ENCODE data around the gene ERICH4. TPM values are rescaled to one million over a fixed set of nuclear protein-coding genes. Genes with fewer than 3 reads are reported as not detected.

ERICH4 gene
- total RNA-seq, 1 experiment from 2014 or later, result not detected

DNA sequence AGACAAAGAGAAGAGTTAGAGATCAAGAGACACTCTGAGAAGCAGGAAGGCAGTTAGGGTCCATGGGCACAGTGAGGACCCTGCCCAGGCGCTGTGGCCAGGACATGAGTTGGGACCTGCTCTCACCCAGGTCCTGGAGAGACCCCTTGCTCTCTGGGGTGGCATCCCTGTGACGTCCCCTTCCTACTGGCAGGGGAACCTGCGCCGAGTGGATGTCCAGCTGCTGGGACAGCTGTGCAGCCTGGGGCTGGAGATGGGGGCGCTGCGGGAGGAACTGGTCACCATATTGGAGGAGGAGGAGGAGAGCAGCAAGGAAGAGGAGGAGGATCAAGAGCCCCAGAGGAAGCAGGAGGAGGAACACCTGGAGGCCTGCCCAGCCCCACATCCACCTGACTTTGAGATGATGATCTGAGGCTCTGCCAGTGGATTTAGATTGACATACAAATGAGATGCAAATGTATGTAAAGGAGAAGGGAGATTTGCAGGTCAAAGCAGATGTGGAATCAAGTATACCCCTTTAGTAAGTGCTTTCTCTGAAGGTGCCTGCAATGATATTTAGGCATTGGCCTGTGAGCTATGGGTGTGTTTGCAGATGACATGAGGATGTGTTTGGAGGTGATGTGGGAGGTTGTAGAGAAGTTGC, 978 bp downstream of the ERICH4 start:
- DNase-seq (ENCODE audit: low read depth, low spot score) (no peak), ATAC-seq (no peak)
- H3K9ac ChIP-seq (ENCODE audit: low read length), result no peak overlapping the region
- no peak overlapping the region for H3K27ac ChIP-seq (ENCODE audit: low read depth, low read length)
- no peaks in the 10 kb centered on the region for H3K27me3 ChIP-seq (ENCODE audit: insufficient read depth, low read length)
- H3K4me2 ChIP-seq (ENCODE audit: low read length), result no peak overlapping the region
- no peaks in the 10 kb centered on the region for H4K20me1 ChIP-seq (ENCODE audit: insufficient read depth)
- RAD21 ChIA-PET (ENCODE audit: low non-redundant PET in 1 of 2, low total read pairs in 2 of 2, uncharacterized antibody in 2 of 2, unreplicated experiment in 2 of 2), result no interaction called here
- H3K4me3 ChIP-seq (replicated peaks in 1 of 2; ENCODE audit: low read depth in 1 of 2, low read length in 2 of 2), result no peak overlapping the region
- CTCF ChIA-PET, result no interaction called here
- no peaks in the 10 kb centered on the region for H3K9me3 ChIP-seq (ENCODE audit: control insufficient read depth in 1 of 2, insufficient read depth in 1 of 2, low read depth in 1 of 2, low read length in 2 of 2)
- POLR2A ChIA-PET, result no interaction called here
- no peaks in the 10 kb centered on the region for H3K36me3 ChIP-seq (ENCODE audit: control insufficient read depth in 1 of 2, insufficient read depth in 2 of 2, low read length in 2 of 2)
- peaks cover 2% of the 10 kb centered on the region for H3K79me2 ChIP-seq (ENCODE audit: insufficient read depth, low read length)
- H3K4me1 ChIP-seq (ENCODE audit: control insufficient read depth in 1 of 2, insufficient read depth in 2 of 2, low read length in 2 of 2), result peaks cover 2 to 8% of the 10 kb centered on the region in 2 experiments
- TF ChIP-seq, protein P1, sequence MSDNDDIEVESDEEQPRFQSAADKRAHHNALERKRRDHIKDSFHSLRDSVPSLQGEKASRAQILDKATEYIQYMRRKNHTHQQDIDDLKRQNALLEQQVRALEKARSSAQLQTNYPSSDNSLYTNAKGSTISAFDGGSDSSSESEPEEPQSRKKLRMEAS (IDR thresholded peaks at IDR 0.05), result no peak
- no peak for TF ChIP-seq RAD21 (IDR thresholded peaks at IDR 0.05; ENCODE audit: low read depth)
- TF ChIP-seq, protein P2, sequence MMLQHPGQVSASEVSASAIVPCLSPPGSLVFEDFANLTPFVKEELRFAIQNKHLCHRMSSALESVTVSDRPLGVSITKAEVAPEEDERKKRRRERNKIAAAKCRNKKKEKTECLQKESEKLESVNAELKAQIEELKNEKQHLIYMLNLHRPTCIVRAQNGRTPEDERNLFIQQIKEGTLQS (IDR thresholded peaks at IDR 0.05), result no peak
- no peak for TF ChIP-seq CBX3 (IDR thresholded peaks at IDR 0.05; ENCODE audit: low read depth)
- no peak for TF ChIP-seq CEBPB (IDR thresholded peaks at IDR 0.05; ENCODE audit: low read depth)
- no peak for TF ChIP-seq POLR2AphosphoS5 (IDR thresholded peaks at IDR 0.05; ENCODE audit: low read depth, low read length)
- TF ChIP-seq SIN3A (IDR thresholded peaks at IDR 0.05; ENCODE audit: low read depth), result no peak
- TF ChIP-seq, protein P3, sequence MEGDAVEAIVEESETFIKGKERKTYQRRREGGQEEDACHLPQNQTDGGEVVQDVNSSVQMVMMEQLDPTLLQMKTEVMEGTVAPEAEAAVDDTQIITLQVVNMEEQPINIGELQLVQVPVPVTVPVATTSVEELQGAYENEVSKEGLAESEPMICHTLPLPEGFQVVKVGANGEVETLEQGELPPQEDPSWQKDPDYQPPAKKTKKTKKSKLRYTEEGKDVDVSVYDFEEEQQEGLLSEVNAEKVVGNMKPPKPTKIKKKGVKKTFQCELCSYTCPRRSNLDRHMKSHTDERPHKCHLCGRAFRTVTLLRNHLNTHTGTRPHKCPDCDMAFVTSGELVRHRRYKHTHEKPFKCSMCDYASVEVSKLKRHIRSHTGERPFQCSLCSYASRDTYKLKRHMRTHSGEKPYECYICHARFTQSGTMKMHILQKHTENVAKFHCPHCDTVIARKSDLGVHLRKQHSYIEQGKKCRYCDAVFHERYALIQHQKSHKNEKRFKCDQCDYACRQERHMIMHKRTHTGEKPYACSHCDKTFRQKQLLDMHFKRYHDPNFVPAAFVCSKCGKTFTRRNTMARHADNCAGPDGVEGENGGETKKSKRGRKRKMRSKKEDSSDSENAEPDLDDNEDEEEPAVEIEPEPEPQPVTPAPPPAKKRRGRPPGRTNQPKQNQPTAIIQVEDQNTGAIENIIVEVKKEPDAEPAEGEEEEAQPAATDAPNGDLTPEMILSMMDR (IDR thresholded peaks at IDR 0.05 in 2 of 3, conservative IDR thresholded peaks at IDR 0.05 in 1 of 3; ENCODE audit: borderline replicate concordance in 1 of 3, insufficient read depth in 1 of 3, low read depth in 2 of 3, low read length in 2 of 3), result no peak
- TF ChIP-seq FOSL1 (IDR thresholded peaks at IDR 0.05; ENCODE audit: low read depth), result no peak
- TF ChIP-seq POLR2A (IDR thresholded peaks at IDR 0.05; ENCODE audit: borderline replicate concordance, extremely low read depth, insufficient read depth, insufficient read length), result no peak
- no TSS peak for BruUV-seq (replicated peaks)
- H3K9me2 ChIP-seq (ENCODE audit: insufficient read depth), result no peaks in the 10 kb centered on the region
- intact Hi-C loops (cut with micrococcal nuclease), result no loop called here
- no peak overlapping the region for H2AFZ ChIP-seq (ENCODE audit: low read depth, low read length, poor library complexity, severe bottlenecking)

Data from HCT116 (cell line).